ENCODE results near the gene MOSPD2.
A peak's percentile ranks its signal among the peaks of the same experiment; 100 is the strongest.

Gene MOSPD2

DNA sequence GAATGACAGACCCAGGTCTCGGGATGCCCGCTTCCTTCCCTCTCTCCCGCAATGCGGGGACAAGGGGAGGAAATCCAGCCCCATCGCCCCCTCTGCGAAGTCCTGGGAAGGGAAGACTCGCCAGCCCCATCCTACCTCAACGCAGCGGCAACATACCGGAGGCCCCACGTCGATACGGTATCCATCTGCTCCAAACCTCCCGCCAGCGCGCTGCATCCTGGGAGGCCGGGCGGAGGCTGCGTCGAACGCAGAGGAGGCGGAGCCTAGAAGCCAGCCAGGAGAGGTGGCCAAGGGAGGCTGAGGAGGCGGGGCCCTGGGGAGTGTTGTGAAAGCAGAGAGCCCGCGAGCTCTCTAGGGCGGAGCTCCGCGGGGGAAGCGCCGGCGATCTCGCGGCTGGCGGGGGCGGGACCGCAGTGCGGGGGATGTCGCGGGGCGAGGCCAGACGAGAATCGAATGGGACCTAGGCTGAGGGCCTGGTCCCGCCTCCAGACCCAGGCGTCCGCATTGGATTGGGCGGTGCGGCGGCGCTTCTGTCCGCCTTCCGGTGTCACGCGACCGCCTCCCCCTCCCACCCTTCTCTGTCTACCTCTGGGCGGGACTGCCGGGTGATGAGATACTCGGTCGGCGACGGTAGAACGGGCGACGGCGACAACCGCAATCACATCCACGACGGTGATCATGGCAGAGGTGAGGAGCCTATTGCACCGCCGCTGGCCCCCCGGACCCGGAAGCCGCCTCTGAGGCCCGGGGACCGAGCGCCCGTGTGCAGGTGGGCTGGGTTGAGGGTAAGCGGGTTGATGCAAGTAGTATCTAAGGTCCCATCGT lies at the start of gene MOSPD2, which contains the start of gene FANCB:
Gene MOSPD2 (plus strand): TSS at position 571 of the 825 bp plus-strand sequence. CDS start 108 bp downstream, at position 679.
Gene FANCB (minus strand): TSS at position 219 of the 825 bp plus-strand sequence. CDS start 7,559 bp downstream, outside the sequence.
- DNase-seq = peak; percentile 94

DNA sequence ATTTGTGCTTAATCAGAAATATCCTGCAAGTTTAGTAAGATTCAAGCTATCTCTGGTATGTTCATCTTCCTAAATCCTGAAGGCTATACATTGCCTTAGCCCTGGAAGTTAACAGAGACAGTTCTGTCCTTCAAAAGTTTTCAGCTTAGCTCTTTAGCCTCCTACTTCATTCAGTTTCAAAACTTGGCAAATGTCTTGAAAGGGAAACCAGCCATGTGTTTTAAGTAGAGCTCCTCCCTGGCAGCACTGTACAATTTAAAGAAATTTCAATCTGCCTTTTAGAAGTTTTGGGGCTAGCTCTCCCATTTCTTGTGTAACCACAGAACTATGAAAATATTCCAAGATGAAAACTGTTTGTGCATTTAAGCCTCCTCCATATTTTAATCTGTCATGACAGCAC lies 47.4 kb upstream of the MOSPD2 start:
- DNase-seq = no peak

DNA sequence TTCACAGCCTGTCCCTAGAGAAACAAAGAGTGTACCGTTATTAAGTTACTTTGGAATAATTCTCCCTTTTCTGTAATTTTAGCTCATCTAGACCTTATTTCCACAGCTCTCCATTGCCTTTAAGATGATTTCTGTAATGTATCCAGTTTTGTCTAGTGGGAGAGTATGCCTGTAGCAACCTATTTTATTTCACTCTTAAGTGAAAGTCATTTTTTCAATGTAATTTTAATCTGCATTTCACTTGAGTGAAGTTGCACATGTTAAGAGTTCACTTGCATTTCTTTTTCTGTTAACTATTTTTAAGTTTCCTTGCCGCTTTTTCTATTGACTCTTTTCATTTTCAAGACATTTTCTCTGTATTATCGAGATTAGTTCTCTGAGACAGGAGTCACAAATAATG lies 46.9 kb upstream of the MOSPD2 start:
- no peak for DNase-seq

DNA sequence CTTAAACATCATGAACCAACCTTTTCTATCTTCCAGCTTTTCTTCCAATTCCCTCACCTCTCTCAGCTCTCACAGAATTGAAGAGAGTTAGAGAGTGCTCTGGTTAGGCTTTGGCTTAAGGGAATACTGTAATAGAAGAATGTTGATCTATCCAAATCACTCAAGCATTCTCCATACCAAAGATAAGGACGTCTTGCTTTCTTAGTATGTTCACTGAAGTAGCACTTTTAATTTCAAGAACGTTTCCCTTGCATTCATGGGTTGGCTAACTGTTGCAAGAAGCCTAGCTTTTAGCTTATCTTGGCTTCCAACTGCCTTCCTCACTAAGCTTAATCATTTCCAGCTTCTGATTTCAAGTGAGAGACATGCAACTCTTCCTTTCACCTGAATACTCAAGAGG lies 43.6 kb upstream of the MOSPD2 start:
- no peak for DNase-seq

DNA sequence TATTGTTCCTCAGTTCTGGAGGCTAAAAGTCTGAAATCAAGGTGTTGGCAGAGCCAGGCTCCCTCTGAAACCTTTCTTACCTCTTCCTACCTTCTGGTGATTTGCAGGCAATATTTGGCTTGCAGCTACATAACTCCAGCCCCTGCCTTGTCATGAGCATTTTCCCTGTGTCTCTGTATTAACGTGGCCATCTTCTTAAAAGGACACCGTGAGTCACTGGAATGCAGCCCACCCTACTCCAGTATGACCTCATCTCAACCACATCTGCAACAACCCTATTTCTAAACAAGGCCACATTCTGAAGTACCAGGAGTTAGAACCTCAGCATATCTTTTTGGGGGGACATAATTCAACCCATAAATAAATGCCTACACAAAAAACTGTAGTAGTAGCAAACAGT lies 41.1 kb upstream of the MOSPD2 start:
- DNase-seq = no peak

DNA sequence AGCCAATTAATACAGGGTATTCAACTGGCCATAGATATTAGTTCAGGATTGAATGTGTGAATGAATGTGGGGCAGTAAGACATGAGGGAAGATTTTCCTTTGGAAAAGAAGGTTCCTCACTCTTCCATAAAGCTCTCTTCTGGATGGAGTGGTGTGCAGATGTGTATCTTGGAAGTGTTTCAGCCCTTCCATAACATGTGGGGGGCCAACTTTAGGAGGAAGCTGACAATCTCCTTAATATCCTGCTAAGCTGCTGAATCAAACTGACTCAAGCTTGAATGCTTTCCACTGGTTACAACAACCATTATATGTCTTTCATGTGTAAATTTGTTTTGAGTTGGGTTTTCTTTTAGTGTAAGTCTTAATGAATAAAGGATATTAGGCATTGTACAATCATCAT lies 40.6 kb upstream of the MOSPD2 start:
- no peak for DNase-seq

DNA sequence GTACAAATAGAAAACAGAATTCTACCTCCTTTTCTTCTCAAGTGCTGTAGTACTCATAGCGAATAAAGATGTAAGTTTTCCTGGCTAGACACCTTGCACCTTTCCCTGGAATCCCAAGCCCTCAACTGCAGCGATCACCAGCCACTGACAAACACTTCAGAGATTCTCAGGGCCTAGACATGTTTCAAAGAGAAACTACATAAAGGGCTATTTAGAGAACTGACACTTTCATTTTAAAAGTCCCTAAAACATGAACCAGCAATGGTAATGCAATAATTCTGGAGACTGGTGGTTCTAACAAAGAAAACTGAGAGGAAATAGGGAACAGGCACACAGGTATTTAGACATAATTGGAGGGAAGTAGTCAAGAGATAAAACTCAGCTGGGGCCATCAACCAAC lies 36.1 kb upstream of the MOSPD2 start:
- no peak for DNase-seq

DNA sequence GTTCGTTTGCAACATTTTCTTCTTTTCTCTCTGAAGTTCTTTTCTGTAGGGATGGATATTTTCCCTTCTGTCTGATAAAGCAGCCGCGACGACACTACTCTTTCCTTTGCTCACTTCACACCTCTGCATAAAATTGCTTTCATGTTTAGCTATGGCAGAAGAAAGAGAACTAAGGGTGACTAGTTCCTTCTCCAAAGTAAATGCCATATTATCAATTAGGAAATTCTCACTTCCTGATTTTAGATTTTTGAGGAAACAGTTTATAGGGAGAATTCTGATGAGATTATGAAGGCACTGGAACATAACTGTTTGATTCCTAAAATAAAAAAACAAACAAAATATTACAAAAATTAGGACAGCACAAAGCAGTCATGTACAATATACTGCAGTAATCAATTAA lies 29.6 kb upstream of the MOSPD2 start:
- no peak for DNase-seq

DNA sequence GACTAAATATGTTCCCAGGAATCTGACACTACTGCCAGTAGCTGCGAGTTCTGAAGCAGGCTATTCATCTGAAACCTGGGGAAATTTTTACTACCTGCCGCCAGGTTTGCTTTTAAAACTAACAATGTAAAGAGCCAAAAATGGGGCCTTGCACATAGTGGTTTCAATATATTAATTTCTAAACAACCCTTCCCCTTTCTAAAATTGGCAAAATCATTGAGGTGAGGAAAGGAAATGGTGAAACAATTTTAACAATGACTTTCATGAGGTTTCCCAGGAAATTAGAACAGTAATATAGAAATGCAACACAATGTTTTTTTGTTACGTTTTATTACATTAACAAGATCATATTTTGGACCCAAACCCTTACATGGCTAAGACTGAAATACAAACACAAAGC lies 21.7 kb upstream of the MOSPD2 start:
- no peak for DNase-seq

DNA sequence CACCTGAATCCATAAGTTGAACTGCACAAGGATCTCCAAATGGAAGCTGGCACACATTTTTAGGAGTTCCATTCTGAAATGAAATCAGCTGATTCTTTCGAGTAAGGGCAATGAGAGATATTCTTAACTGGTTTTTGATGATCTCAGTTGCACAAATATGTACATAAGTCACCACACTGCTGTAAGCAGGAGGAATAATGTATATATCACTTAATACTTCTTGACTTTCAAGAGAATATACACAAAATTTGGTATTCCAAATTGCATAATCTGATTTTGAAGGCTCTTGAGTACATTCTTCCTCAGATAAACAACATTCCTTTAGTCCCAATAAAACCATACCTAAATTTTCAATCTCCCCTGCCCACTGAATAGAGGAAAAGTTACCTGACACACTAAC lies 8.6 kb upstream of the MOSPD2 start:
- DNase-seq = no peak

DNA sequence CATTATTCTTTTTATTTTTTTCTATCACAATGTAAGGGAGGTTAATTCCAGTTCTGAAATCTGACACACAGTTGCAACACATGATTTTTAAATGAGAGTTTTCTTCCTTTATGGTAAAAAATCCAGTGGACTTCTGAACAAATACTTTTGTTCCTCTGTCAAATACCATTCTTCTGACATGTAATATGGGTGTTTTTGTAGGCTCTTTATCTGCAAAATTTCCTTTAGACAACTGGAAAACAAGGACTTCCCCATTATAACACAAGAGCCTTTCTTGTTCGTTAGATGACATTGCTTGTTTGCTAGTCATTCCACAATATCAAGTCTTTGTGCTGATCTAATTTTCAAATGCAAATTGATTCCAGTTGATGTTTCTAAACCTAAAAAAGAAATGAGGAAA lies 8.0 kb upstream of the MOSPD2 start:
- no peak for DNase-seq

DNA sequence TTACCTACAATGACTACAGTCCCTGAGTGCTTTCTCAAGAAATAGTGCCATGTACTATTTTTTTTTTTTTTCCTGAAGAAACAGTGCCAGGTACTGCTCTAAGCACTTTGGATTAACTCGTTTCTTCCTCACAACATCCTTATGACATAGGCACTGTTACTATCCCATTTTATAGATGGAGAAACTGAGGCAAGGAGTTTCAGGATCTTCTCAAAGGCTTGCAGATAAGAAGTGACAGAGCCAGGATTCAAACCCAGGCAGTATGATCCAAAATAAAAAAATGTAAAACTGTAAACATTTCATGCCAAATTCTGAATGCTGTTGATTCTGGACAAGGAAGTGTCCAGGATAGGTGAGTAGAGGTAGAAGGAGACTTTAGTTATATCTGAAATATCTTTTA lies 1.5 kb upstream of the MOSPD2 start:
- DNase-seq = no peak

DNA sequence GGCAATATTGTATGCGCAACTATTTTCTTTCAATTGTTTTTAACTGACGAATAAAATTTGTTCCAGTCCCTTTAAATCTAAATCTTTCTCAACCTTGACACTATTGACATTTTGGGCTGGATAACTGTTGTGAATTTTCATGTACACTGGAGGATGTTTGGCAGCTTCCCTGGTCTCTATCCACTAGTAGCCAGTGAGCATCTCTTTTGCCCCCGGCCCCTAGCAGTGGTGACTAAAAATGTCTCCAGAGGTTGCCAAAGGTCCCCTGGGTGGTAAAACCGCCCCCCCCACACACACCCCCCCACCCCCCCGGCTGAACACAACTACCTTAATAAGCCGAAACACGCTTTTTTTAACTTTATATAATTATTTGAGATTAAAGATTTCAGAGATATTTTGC lies 866 bp upstream of the MOSPD2 start:
- no peak for DNase-seq

DNA sequence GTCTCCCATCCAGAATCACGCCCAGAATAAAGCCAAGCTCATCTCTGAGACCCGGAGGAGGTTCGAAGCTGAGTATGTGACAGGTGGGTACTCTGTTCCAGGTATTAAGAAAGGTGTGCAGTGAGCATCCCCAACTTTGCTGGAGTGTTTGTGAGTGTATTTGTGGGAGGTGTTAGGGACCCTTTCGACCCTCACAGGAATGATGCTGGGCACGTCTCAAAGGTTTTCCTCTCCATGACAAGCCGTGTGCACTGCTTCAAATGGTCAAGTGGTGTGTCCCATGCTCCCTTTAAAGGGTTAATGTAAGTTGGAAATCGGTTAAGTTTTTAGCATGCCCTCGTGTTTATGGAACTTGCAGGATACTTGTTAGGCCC lies 442 bp downstream of the MOSPD2 start:
- no peak for DNase-seq

DNA sequence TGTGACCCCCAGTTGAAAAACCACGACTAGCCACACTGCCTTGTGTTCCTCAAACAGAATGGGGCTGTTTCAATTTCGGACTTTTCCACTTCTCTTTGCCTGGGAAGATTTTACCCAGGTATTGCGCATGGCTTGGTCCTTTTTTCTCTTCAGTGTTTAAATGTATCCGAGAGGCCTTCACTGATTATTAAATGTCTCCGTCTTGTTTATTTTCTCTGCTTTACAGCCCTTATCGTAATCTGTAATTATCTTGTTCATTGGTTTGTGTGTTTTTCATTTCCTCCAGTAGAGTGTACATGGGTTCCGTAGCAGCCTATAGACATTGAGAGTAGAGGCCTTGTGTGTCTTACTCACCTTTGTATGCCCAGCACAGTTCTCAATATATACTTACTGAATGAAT lies 2.4 kb downstream of the MOSPD2 start:
- no peak for DNase-seq

DNA sequence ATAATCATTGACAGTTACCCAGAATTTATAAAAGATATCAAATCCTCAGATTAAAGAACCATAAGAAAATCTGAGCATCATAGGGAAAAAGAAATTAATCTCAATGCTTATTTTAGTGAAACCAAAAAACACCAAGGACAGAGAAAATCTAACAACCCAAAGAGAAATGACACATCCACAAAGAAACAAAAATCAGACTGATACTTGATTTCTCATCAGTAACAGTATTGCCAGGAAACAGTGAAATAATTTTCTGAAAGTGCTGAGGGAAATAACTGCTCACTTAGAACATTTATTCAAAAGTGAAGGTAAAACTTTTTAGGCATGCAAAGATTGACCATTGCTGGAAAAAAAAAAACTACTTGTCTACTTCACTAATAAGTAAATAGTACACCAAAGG lies 10.6 kb downstream of the MOSPD2 start:
- no peak for DNase-seq

DNA sequence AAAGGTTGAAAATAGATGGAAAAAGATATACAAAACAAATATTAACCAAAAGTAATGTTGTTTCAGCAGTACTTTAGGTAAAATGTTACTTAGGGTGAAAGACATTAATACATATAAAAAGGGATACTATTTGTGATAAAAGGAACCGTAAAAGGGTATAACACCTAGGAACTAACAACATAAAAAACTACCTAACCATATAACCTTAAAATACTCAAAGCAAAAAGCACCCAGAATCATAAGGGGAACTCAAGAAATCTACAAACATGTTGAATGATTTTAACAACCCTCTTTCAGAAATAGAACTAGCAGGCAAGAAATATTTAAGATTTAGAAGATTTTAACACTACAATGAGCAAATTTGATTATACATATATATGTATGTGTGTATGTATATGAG lies 11.5 kb downstream of the MOSPD2 start:
- no peak for DNase-seq

DNA sequence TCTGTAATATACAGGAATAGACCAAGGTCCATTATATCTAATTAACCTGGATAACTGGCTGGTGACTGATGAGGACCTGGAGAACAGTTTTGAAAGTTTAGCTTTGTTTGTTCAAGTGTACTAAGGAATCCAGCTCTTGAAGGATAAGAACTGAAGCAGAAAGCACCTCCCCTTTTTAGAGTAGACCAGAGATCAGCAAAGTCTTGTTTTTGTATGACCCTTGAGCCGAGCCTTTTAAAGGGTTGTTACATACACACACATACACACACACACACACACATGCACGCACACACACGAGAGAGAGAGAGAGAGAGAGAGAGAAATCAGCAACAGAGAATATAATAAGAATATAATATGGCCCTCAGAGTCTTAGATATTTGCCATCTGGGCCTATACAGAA lies 13.0 kb downstream of the MOSPD2 start:
- no peak for DNase-seq

DNA sequence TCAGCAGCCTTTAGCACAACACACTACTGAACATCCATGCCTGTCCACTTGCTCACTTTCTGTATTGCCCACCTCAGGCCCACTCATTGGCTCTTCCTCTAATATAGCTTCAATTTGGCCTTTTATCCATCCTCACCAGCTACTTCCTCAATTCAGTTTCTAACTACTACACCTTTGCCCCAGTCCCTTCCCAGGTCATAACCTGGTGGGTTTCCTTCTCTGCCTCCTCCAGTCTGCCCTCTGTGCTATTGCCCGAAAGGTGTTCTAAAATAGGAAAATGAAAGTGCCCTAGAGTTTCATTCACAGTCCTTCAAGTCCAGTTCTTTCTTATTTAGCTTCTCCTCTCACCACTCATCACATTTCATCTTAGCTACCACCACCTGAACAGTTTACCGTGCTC lies 23.1 kb downstream of the MOSPD2 start:
- no peak for DNase-seq

DNA sequence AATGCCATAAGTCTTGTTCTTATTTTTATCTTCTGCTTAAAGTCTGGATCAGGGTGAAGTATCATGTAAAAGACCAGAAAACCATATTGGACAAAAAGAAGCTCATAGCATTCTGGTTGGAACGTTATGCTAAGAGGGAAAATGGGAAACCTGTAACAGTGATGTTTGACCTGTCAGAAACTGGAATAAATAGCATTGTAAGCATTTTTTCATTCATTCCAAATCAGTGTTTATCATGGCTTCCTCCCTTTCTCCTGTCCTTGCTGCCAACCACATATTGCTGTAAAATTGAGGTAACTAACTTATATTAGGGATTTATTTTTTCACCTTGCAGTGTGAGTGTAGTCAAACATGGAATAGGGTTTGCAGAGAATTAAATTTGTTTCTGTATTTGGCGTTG lies 23.8 kb downstream of the MOSPD2 start:
- no peak for DNase-seq

DNA sequence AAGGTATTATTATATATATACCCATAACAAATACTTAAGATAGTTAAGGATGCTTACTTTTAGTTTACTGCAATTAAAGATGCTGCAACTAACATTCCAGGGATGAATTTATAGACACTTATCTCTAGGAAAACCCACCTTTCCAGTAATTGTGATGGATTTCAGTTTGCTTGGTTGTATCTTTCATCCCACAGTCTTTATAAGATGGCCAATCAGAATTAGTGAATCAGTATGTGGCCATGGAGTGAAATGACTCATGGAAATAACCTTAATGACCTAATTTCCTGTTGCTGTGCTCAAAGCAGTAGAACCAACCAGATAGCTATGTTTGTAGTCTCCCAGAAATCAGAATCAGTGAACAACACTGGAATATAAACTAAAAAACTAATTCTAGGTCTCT lies 26.4 kb downstream of the MOSPD2 start:
- DNase-seq = no peak

DNA sequence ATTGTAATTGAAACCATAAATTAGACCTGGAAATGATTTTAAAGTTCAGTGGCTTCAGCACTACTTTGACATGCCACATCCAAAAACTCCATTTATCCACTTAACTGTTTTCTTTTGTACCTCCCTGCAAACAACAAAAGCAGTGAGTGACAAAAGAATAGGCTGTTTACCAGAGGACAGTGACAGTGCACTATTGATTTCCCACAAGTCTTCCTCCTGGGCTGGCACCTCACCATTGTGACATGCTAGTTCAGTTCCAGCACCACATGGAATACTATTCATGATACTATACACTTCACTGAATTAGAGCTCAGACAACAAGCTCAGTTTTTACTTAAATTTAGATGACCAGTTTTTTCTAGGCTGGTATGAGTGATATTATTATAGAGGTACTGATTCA lies 29.3 kb downstream of the MOSPD2 start:
- DNase-seq = no peak

DNA sequence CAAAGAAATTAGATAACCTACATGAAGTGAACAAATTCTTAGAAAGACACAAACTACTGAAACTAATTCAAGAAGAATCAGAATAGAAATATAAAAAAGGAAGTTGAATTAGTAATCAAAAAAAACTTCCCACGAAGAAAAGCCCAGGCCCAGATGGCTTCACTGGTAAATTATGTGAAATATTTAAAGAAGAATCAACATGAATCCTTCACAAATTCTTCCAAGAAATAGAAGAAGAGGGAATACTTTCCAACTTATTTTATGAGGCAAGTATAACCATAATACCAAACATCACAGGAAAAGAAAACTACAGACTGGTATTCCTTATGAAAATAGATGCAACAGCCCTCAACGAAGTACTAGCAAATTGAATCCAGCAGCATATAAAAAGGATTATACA lies 30.7 kb downstream of the MOSPD2 start:
- DNase-seq = no peak

DNA sequence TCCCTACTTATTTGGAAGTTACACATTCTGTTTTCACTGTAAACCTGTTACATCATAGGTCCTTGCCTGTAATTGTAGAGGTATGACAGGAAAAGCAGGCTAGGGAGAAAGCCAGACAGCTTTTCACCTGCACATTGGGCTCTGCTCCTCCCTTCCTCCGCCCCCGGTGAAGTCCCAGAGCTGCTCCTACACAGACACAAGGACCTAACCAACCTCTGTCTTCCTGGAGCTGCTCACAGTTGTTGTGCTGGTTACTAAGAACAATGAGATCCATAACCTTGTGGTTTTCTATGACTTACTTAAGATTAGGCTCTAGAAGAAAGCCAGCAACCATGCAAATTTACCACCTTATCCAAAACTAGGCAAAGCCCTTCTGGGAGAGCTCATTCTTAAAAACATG lies 40.0 kb downstream of the MOSPD2 start:
- no peak for DNase-seq

DNA sequence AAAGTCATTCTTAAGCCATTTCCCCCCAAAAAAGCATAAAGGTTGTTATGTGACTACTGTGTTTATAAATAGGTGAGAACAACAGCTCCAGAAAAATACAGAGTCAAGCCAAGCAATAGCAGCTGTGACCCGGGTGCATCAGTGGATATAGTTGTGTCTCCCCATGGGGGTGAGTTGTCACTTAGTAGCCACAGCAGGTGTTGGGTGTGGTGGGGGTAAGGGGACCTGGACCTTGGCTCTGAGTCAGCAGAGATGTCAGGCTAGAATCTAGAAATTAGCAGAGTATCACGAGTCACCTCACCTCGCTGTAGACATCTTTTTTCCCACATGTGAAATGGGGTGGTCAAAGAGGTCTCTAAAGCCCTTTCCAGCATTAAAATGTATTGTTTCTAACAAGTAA lies 42.4 kb downstream of the MOSPD2 start:
- no peak for DNase-seq
